ENCODE data around the gene NTM.

Gene NTM

GRCh38 chr11:132300283-132300682 is 929.9 kb downstream of the NTM start:
- Histone ChIP-seq H3K27ac (ENCODE audit: extremely low read depth, low read depth, low read length) (no peak overlapping the region), H3K4me1 (ENCODE audit: control insufficient read depth, insufficient read depth, low read length) (no peaks in the 10 kb centered on the region), H3K36me3 (ENCODE audit: control insufficient read depth in 2 of 2, insufficient read depth in 1 of 2, low read length in 2 of 2) (no peaks in the 10 kb centered on the region), H3K4me3 (ENCODE audit: low read depth, low read length) (no peak overlapping the region), H3K9me3 (ENCODE audit: control insufficient read depth, insufficient read depth, low read depth, low read length) (no peaks in the 10 kb centered on the region)
- CTCF ChIA-PET, result interaction anchor here (0.7 to 5.5 kb wide), 8 partner anchors 9 to 49 kb away, joined by 3 to 60 read pairs (median 4); no protein-coding TSS in a partner anchor
- TF ChIP-seq ZNF214 (tag by site-specific recombination; IDR thresholded peaks at IDR 0.05; ENCODE audit: borderline replicate concordance) (no peak), ZNF266 (tag by site-specific recombination; IDR thresholded peaks at IDR 0.05; ENCODE audit: low read depth) (no peak), ZNF600 (tag by site-specific recombination; IDR thresholded peaks at IDR 0.05) (no peak), ELK4 (IDR thresholded peaks at IDR 0.05; ENCODE audit: borderline replicate concordance, low read depth, low read length) (no peak), PRDM6 (tag by site-specific recombination; IDR thresholded peaks at IDR 0.05) (no peak), ZNF341 (tag by site-specific recombination; IDR thresholded peaks at IDR 0.05; ENCODE audit: low read depth) (no peak), ZNF747 (tag by site-specific recombination; IDR thresholded peaks at IDR 0.05) (no peak), ZNF362 (tag by site-specific recombination; IDR thresholded peaks at IDR 0.05) (no peak), SCRT2 (tag by site-specific recombination; IDR thresholded peaks at IDR 0.05) (no peak), ZNF530 (tag by site-specific recombination; IDR thresholded peaks at IDR 0.05; ENCODE audit: low read depth) (no peak), ZNF354C (tag by site-specific recombination; IDR thresholded peaks at IDR 0.05; ENCODE audit: borderline replicate concordance, low read depth) (no peak), ZNF639 (tag by site-specific recombination; IDR thresholded peaks at IDR 0.05) (no peak), ZNF391 (tag by site-specific recombination; IDR thresholded peaks at IDR 0.05; ENCODE audit: borderline replicate concordance, low read depth) (no peak), ZNF211 (tag by site-specific recombination; IDR thresholded peaks at IDR 0.05; ENCODE audit: low read depth) (no peak)
- POLR2A ChIA-PET, result no interaction called here

- Histone ChIP-seq H3K4me1 (ENCODE audit: control insufficient read depth, insufficient read depth, low read length) (no peaks in the 10 kb centered on the region), H3K27ac (ENCODE audit: extremely low read depth, low read depth, low read length) (no peak overlapping the region), H3K36me3 (ENCODE audit: control insufficient read depth in 2 of 2, insufficient read depth in 1 of 2, low read length in 2 of 2) (no peaks in the 10 kb centered on the region), H3K9me3 (ENCODE audit: control insufficient read depth, insufficient read depth, low read depth, low read length) (no peaks in the 10 kb centered on the region), H3K4me3 (ENCODE audit: low read depth, low read length) (no peak overlapping the region)
- ChIA-PET CTCF (interaction anchor here (0.6 to 5.5 kb wide), 3 partner anchors 10 to 73 kb away, joined by 4 to 60 read pairs (median 4); no protein-coding TSS in a partner anchor), POLR2A (no interaction called here)
- TF ChIP-seq ZNF639 (tag by site-specific recombination; IDR thresholded peaks at IDR 0.05) (no peak), ZNF2 (tag by site-specific recombination; IDR thresholded peaks at IDR 0.05) (no peak), KLF16 (tag by site-specific recombination; IDR thresholded peaks at IDR 0.05) (no peak), ZNF654 (tag by site-specific recombination; IDR thresholded peaks at IDR 0.05; ENCODE audit: low read depth) (no peak), CTCF (tag by site-specific recombination; IDR thresholded peaks at IDR 0.05) (no peak), ZNF660 (tag by site-specific recombination; IDR thresholded peaks at IDR 0.05) (no peak), ZNF324 (tag by site-specific recombination; IDR thresholded peaks at IDR 0.05) (no peak)
These were observed 931.0 kb downstream of the NTM start for GRCh38 chr11:132301465-132301864.

Measured in HEK293 (cell line).